NCI-H2081 treated with DMSO at 0.1 percent for 48 hours (cell line): ENCODE measurements around the gene APIP.

Experiments
- DNase-seq: peaks from one replicate; lab custom pipeline; 2025; lab: John Stamatoyannopoulos, UW

Gene APIP, protein sequence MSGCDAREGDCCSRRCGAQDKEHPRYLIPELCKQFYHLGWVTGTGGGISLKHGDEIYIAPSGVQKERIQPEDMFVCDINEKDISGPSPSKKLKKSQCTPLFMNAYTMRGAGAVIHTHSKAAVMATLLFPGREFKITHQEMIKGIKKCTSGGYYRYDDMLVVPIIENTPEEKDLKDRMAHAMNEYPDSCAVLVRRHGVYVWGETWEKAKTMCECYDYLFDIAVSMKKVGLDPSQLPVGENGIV

DNA sequence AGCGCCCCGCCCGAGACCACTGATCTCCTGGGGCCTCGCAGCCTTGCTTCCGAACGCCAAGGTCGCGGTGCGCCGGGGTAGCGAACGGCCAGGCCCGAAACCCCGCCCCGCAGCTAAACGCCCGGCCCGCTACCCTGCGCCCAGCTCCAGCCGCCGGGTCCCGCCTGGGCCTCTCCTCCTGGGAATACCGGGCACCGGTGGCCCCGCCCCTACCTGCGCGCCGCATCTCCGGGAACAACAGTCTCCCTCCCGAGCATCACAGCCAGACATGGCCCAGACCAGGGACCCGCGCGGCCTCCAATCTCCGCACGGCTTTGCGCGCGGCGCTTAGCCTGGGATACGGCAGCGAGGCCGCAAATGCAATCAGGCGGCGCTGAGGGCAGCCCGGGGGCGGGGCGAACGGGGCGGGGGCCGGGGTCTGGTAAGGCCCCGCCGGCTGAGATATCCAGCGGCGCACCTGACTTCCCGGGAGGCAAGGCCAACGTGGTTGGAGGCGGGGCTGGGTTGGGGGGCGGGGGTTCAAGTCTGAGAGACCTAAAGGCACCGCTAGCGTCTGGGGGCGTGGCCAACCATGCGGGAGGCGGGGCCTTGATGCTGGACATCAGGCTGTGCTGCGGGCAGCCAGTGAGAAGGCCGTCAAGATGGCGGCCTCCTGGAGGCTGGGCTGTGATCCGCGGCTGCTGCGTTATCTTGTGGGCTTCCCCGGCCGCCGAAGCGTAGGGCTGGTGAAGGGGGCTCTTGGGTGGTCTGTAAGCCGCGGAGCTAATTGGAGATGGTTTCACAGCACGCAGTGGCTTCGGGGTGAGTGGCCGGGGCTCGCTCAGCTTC lies at the start of gene APIP, which contains the start of gene PDHX:
APIP (minus strand) TSS at position 365 of the 828 bp plus-strand sequence; CDS start at position 270, 95 bp downstream.
PDHX (plus strand) TSS at position 604 of the 828 bp plus-strand sequence; CDS start at position 642, 38 bp downstream.
- peak; percentile 66 for DNase-seq

DNA sequence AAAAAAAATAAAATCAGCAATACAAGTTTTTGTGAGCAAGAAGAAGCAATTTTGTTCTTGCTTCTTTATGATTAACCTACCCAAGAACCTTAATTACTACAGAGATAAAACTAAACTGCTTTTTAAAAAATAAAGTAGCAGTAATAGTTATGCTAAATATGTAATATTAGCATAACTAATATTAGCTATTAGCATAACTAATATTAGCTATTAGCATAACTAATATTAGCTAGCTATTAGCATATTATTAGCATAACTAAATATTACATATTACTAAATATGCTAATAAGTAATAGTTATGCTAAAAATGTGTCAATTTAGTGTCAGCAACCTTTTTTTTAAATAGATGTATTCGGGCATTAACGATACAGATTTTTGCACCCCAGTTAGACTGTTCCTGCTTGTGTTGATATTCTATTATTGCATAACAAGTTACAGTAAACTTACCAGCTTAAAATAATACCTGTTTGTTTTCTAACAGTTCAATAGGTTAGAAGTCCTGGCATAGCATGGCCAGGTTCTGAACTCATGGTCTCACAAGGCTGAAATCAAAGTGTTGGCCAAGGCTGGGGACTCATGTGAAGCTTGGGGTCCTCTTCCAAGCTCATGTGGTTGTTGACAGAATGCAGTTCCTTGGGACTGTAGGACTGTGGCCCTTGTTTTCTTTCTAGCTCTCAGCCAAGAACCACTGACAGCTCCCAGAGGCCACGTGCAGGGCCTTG lies 48.6 kb upstream of the APIP start:
- DNase-seq = no peak

GRCh38 chr11:34963351-34963750 lies 47.2 kb upstream of the APIP start:
- no peak for DNase-seq

- DNase-seq = no peak
These were observed 45.9 kb upstream of the APIP start for GRCh38 chr11:34962034-34962433.

DNA sequence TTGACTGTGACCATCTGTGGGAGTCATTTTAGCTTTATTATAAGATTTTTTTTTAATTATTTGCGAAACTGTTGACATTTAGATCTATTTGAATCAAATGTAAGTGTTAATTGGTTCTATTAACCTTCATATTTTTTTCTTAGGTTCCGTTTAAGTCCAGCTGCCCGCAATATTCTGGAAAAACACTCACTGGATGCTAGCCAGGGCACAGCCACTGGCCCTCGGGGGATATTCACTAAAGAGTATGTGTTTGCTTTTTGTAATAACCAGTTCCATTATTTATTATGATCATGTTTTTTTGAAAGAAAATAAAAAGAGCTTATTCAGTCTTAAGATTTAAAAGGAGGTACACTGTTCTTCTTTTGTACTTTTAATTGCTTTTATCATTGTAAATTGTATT lies 44.1 kb upstream of the APIP start:
- peak; percentile 57 for DNase-seq

DNA sequence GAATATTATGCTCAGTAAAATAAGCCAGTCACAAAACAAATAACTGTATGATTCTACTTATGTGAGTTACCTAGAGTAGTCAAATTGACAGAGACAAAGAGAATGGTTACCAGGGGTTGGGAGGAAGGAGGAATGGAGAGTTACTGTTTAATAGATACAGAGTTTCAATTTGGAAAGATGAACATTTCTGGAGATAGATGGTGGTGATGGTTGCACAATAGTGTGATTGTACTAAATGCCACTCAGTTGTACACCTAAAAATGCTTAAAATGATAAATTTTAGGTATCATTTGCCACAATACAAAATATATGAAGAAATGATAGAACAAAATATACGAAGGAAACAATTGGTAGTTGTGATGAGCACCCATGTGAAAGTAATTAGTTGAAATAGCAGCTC lies 43.6 kb upstream of the APIP start:
- no peak for DNase-seq

DNA sequence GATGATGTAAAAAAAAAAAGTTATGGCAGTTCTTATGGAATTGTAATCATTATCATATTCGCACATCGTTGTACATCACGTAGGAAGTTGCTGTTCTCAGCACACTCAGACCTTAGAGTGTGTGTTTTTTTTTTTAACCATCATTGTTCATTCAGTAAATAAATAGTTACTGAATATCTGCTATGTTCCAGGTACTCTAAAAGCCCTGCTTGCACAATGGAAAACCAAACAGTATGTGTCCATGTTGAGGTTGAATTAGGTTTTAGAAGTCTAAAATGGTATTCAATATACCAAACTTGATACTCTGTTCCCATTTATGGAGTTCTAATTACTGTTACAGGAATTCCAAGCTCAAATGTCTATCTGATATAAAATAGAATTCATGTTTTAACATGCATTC lies 41.4 kb upstream of the APIP start:
- DNase-seq = no peak

- no peak for DNase-seq
These were observed 41.0 kb upstream of the APIP start for GRCh38 chr11:34957206-34957605.

DNA sequence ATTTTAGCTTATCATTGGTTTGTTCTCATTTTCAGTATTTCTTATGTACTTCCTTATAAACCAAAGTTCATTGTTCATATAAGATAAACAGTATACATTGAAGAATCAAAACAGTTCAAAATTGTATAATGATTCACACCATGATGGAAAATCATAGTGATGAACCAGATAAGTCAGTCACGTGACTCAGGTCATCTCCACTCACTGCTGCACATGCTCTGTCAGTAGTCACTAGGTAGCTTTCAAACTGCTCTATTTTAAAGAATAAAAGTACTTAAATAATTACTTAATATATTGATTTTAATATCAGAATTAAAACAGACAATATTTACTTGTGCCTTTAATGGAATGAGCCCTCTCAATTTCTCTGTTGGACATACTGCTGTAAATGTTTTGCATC lies 37.8 kb upstream of the APIP start:
- DNase-seq = no peak

DNA sequence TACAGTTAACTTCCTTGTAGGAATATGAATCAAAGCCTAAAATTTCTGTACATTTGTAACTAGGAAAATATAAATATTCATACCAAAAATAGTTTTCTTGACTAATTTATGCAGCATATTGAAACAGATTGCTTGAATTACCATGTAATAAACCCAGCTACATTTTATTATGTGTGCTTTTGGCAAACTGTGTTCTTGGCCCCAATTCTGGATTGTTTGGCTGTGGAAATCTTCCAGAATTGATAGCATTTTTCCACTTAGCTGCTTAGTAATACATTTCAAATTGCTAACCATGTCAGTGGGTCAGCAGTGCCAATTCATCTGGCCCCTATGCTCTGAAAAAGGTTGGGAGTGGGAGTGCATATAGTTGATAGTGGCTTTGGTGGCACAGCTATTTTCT lies 32.5 kb upstream of the APIP start:
- no peak for DNase-seq

GRCh38 chr11:34944692-34945091 lies 28.5 kb upstream of the APIP start:
- DNase-seq = no peak

DNA sequence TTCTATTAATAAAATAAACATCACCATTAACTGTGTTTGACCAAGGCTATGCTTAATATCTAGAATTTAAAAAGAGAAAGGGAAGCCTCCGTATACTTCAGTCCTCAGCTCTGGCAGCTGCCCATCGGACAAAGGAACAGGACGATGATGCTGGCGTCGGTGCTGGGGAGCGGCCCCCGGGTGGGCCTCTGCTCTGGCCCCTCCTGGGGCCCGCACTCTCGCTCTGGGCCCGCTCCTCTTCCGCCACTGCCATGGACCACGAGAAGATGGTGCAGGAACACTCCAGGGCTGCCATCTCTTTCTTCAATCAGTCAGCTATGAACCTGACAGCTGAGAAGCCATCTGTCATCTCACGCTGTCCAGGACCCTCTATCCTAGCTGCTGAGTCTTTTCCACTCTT lies 25.5 kb upstream of the APIP start:
- no peak for DNase-seq

- DNase-seq = no peak
These were observed 24.0 kb upstream of the APIP start for GRCh38 chr11:34940026-34940677.

- no peak for DNase-seq
These were observed 22.4 kb upstream of the APIP start for GRCh38 chr11:34938611-34939010.

DNA sequence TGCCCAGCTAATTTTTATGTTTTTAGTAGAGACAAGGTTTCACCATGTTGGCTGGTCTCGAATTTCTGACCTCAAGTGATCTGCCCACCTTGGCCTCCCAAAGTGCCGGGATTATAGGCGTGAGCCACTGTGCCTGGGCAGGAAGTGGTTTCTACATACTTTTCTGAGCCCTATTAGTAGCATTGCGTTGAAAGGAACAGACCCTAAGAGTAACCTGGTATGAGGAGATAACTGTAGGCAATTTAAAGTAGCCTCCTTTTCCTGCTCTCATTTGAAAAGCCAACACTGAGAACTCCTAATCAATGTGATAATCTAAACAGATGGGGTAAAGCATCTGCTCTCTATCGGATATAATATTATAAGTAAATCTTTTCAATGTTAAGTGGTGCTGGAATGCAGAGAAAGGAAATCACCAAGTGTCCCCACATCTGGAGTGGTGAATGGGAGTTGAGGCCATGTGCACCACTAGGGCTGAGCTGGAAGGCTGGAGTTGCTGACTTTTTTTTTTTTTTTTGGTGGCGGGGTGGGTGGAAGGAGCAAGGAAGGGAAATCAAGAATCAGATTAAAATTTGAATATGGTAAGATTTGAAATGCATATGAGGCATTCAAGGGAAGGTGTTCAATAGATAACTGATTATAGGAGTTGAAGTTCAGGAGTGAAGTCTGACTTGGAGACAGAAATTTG lies 20.9 kb upstream of the APIP start:
- no peak for DNase-seq

DNA sequence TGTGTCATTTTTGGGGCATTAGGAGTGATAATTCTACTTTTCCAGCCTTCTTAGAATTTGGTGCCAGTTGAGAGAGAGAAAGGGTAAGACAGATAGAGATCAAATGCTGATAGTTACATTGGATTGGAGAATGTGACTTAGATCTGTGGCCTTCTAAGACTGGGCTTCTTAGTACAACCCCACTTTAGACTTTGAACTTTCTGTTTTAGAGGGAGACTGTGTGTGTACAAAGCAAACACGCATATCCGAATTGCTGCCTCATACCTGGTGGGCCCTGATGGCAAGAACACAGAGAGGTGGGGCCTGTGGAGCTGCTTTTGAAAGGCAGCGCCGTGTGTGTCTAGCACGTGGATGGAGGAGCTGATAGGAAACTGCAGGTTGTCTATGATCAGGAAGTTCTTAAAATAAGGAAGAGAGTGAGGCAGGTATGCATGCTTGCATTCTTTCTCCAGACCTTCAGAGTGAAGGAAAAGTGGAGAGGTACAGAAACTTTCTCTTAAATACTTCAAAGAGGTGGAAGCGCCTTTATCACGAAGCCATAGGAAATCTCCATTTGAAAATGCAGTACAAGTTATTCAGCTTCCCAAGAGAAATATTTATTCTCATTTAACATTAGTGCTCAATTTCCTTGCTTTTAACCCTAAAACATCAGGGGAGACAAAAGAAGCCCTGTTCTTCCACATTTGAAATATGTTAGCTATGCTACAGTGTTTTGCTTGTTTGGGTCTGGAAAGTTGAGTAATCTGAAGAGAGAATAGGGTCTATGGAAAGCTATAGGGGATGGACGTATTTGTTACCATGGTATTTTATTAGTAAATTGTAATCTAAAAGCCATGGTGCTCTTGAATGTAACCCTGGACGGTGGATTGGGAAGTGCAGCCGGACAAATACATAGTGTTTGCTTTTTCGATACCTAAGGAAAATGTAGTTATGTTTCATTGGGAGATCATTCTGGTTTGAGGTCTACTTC lies 13.9 kb upstream of the APIP start:
- DNase-seq = no peak

- DNase-seq = no peak
These were observed 12.9 kb upstream of the APIP start for GRCh38 chr11:34928960-34929680.

DNA sequence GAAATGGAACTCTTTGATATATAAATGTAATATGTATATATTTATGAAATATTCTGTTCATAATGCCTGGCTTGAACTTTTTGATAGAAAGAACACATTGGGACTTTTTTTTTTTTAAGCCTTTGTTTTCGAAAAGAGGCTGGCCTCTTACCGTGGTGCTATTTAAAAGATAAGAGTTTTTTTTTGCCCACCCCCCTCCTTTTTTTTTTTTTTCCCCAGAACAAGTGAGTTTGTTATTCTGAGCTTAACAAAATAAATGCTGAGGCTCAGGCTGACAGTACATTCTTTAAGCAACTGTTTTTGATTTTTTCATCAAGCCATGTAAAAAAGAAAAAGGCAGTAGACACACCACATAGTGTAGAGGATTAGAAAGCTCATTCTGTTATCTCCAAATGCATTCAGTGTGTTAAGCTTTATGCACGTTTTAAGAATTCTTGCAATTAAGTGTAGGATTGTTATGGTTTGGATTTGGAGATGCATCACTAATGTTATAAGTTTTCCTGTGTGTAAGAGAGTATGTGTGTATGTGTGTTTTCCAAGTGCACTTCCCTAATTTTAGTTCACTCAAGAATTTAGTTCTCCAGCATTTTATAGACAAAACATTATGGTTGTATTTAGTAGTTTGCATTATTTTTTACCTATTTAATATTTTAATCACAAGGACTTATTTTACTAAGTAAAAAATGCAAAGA lies 12.2 kb upstream of the APIP start:
- DNase-seq = no peak

DNA sequence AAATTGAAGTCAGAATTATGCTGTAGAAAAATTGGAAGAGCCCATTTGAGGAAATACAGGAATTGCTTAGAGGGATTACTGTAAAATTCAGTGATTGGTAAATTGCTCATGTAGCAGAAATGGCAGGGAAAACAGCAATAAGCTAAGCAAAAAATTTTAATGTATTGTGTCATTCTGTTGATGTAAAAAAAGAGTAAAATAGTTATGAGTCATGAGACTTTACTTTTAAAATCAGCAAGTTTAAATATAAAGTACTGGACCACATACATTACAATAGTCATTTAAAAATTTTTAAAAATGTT lies 10.6 kb upstream of the APIP start:
- no peak for DNase-seq
